ENCODE data around the gene TTC7B.

- TF ChIP-seq, protein P1, sequence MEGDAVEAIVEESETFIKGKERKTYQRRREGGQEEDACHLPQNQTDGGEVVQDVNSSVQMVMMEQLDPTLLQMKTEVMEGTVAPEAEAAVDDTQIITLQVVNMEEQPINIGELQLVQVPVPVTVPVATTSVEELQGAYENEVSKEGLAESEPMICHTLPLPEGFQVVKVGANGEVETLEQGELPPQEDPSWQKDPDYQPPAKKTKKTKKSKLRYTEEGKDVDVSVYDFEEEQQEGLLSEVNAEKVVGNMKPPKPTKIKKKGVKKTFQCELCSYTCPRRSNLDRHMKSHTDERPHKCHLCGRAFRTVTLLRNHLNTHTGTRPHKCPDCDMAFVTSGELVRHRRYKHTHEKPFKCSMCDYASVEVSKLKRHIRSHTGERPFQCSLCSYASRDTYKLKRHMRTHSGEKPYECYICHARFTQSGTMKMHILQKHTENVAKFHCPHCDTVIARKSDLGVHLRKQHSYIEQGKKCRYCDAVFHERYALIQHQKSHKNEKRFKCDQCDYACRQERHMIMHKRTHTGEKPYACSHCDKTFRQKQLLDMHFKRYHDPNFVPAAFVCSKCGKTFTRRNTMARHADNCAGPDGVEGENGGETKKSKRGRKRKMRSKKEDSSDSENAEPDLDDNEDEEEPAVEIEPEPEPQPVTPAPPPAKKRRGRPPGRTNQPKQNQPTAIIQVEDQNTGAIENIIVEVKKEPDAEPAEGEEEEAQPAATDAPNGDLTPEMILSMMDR (IDR thresholded peaks at IDR 0.05 in 4 of 5, conservative IDR thresholded peaks at IDR 0.05 in 1 of 5) = no peak
- TF ChIP-seq POLR2A (IDR thresholded peaks at IDR 0.05) = no peak
Measured at GRCh38 chr14:90559811-90560492, 256.3 kb downstream of the TTC7B start.

All from gastrocnemius medialis (tissue), 4 donors.